OCI-LY1 (cell line): Measurements from ENCODE around the gene MRPS30.

Source experiments
- H2AFZ ChIP-seq: fragments of 200-600 bp; sonication (generic), shearing (Covaris generic); 2 replicates; pipeline ENCODE4 v1.6.0; 2014; ENCODE audit warnings: antibody characterized with exemption, mild to moderate bottlenecking, low read length
- H3F3A ChIP-seq: fragments of 200-600 bp; sonication (generic), shearing (Covaris generic); 2 replicates; pipeline ENCODE4 v1.6.0; 2014; ENCODE audit warnings: mild to moderate bottlenecking, antibody characterized with exemption, low read length, moderate library complexity; ENCODE audit not compliant: insufficient read depth
- H3K27ac ChIP-seq: fragments of 200-600 bp; sonication (generic); 2 replicates; pipeline ENCODE4 v1.5.1; 2014; ENCODE audit warnings: low read length, mixed run types, mild to moderate bottlenecking, low read depth; ENCODE audit not compliant: poor library complexity, severe bottlenecking
- H3K27me3 ChIP-seq: fragments of 200-600 bp; sonication (generic); 2 replicates; pipeline ENCODE4 v1.6.0; 2014; ENCODE audit warnings: antibody characterized with exemption, mild to moderate bottlenecking, low read length, moderate library complexity; ENCODE audit not compliant: insufficient read depth
- H3K36me3 ChIP-seq: fragments of 200-600 bp; sonication (generic); 2 replicates; pipeline ENCODE4 v1.6.1; 2014; ENCODE audit warnings: mild to moderate bottlenecking, antibody characterized with exemption, low read length, moderate library complexity, mixed read lengths; ENCODE audit not compliant: insufficient read depth
- H3K4me1 ChIP-seq: fragments of 200-600 bp; sonication (generic); 2 replicates; pipeline ENCODE4 v1.5.1; 2014; ENCODE audit warnings: mild to moderate bottlenecking, low read length, moderate library complexity; ENCODE audit not compliant: insufficient read depth, severe bottlenecking
- H3K4me2 ChIP-seq: fragments of 200-600 bp; sonication (generic), shearing (Covaris generic); 2 replicates; pipeline ENCODE4 v1.6.1; 2014; ENCODE audit warnings: low read length
- H3K4me3 ChIP-seq: fragments of 200-600 bp; sonication (generic); 2 replicates; pipeline ENCODE4 v1.5.1; 2014; ENCODE audit warnings: low read length, low read depth, mild to moderate bottlenecking, mixed read lengths; ENCODE audit not compliant: poor library complexity, severe bottlenecking
- H3K79me2 ChIP-seq: fragments of 200-600 bp; shearing (Covaris generic); 2 replicates; pipeline ENCODE4 v1.6.1; 2016; ENCODE audit warnings: mixed run types, low read length, mixed read lengths; ENCODE audit not compliant: insufficient read depth
- H3K9ac ChIP-seq: fragments of 200-600 bp; sonication (generic), shearing (Covaris generic); 2 replicates; pipeline ENCODE4 v1.6.1; 2014; ENCODE audit warnings: mild to moderate bottlenecking, low read length, mixed read lengths
- H3K9me2 ChIP-seq: fragments of 200-600 bp; sonication (generic), shearing (Covaris generic); 2 replicates; pipeline ENCODE4 v1.6.1; 2014; ENCODE audit warnings: low read depth, mild to moderate bottlenecking, low read length, mixed read lengths
- H3K9me3 ChIP-seq: fragments of 200-600 bp; shearing (Covaris generic); 2 replicates; pipeline ENCODE4 v1.6.1; 2014; ENCODE audit warnings: low read length, mixed read lengths
- H4K20me1 ChIP-seq: fragments of 200-600 bp; sonication (generic), shearing (Covaris generic); 2 replicates; pipeline ENCODE4 v1.6.0; 2016; ENCODE audit warnings: mild to moderate bottlenecking, low read length; ENCODE audit not compliant: insufficient read depth
- EZH2 ChIP-seq: fragments of 200-600 bp; sonication (generic), shearing (Covaris generic); IDR thresholded peaks from 2 replicates; pipeline ENCODE4 v1.8.0; 2017; ENCODE audit warnings: borderline replicate concordance, mixed run types, mild to moderate bottlenecking, antibody characterized with exemption, low read length, moderate library complexity, mixed read lengths
- TF ChIP-seq, protein P1 (sequence below): fragments of 200-600 bp; sonication (generic), shearing (Covaris generic); IDR thresholded peaks from 2 replicates; pipeline ENCODE4 v1.5.1; 2017; ENCODE audit warnings: mild to moderate bottlenecking, antibody characterized with exemption, low read length, moderate library complexity, mixed read lengths

MRPS30 gene

DNA sequence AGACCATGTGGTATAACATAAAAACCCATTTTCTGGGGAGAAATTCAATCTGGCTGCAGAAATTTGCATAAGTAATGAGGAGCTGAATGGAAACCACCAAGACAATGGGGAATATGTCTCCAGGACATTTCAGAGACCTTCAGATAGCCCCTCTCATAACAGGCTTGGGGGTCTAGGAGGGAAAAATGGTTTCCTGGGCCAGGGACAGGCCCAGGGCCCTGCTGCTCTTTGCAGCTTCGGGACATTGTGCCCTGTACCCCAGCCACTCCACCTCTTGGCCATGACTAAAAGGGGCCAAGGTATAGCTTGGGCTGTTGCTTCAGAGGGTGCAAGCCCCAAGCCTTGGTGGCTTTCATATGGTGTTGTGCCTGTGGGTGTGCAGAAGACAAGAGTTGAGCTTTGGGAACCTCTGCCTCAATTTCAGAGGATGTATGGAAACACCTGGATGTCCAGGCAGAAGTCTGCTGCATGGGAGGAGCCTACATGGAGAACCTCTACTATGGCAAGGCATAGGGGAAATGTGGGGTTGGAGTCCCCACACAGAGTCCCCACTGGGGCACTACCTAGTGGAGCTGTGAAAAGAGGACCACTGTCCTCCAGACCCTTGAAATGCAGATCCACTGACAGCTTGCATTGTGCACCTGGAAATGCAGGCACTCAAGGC is 30.4 kb downstream of the MRPS30 start:
- H3F3A ChIP-seq: no peaks in the 10 kb centered on the region
- H3K9me3 ChIP-seq: 0 out of 2 replicates have a peak, but pooled peaks cover 3% of the 10 kb centered on the region
- H3K9ac ChIP-seq: no peak overlapping the region
- no peak for TF ChIP-seq EZH2
- TF ChIP-seq, protein P1, sequence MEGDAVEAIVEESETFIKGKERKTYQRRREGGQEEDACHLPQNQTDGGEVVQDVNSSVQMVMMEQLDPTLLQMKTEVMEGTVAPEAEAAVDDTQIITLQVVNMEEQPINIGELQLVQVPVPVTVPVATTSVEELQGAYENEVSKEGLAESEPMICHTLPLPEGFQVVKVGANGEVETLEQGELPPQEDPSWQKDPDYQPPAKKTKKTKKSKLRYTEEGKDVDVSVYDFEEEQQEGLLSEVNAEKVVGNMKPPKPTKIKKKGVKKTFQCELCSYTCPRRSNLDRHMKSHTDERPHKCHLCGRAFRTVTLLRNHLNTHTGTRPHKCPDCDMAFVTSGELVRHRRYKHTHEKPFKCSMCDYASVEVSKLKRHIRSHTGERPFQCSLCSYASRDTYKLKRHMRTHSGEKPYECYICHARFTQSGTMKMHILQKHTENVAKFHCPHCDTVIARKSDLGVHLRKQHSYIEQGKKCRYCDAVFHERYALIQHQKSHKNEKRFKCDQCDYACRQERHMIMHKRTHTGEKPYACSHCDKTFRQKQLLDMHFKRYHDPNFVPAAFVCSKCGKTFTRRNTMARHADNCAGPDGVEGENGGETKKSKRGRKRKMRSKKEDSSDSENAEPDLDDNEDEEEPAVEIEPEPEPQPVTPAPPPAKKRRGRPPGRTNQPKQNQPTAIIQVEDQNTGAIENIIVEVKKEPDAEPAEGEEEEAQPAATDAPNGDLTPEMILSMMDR: no peak
- no peaks in the 10 kb centered on the region for H3K79me2 ChIP-seq
- no peak overlapping the region for H3K27ac ChIP-seq
- no peak overlapping the region for H3K4me3 ChIP-seq
- H2AFZ ChIP-seq: no peak overlapping the region
- no peaks in the 10 kb centered on the region for H4K20me1 ChIP-seq
- H3K4me2 ChIP-seq: no peak overlapping the region
- H3K27me3 ChIP-seq: no peaks in the 10 kb centered on the region
- H3K4me1 ChIP-seq: no peaks in the 10 kb centered on the region
- H3K9me2 ChIP-seq: no peaks in the 10 kb centered on the region
- H3K36me3 ChIP-seq: no peaks in the 10 kb centered on the region

DNA sequence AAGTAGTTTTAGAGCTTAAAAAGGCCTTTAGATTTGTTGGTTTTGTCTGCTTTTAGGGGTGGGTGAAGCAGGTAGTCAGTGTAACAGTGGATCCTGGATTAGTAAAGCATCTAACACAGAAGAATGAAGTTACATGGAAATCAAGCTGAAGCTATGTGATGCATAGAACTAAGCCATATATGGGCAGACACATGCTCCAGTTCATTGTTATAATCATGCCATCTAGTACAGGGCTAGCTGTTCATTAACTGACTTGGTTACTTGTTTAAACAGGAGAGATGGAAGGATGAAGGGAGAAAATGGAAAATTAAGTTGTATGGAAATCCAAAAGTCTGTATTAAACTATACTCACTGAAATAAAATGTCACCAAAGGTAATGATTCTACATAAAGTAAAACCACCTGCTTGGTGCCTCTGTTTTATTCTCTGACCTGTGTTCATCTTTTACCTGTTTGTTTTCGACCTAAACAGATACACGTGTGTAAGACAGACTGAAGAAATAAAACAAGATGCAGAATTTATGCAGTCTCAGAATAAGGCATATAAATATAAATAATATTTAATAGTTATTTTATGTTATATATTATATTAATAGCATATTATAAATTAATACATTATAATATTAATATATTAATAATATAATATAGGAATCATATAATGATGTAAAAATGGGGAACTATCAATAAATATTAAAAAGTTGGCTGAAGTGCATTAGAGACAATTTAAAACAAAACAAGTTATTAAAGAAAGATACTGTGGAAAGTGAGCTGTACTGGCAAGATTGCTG is 33.9 kb downstream of the MRPS30 start:
- Histone ChIP-seq H3K4me2 (no peak overlapping the region), H4K20me1 (no peaks in the 10 kb centered on the region), H3K36me3 (no peaks in the 10 kb centered on the region), H3K9me2 (no peaks in the 10 kb centered on the region), H3K27me3 (no peaks in the 10 kb centered on the region), H2AFZ (no peak overlapping the region), H3K9ac (no peak overlapping the region), H3K4me1 (no peaks in the 10 kb centered on the region), H3K27ac (no peak overlapping the region), H3F3A (no peaks in the 10 kb centered on the region), H3K9me3 (0 out of 2 replicates have a peak, but pooled peaks cover 3% of the 10 kb centered on the region), H3K79me2 (no peaks in the 10 kb centered on the region), H3K4me3 (no peak overlapping the region)
- TF ChIP-seq, protein P1: no peak
- TF ChIP-seq EZH2: no peak

DNA sequence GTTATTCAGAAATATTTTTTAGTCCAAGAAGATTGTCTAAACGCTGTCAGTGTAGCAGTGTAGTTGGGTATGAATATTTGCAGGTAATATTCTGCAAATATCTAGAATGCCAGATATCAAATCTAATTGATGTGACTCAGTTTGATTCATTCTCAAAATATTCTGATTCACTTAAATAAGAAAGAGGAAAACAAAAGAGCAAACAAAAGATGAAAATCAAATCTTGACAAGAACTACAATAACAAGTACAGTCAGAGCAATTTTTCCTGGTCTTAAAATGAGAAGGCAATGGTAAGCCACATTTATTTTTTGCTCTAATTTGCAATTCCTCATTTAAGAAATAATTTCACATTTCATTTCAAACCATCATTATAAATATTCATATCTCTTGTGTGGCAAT is 36.0 kb downstream of the MRPS30 start:
- Histone ChIP-seq H3K4me3 (no peak overlapping the region), H3K27ac (no peak overlapping the region), H3F3A (no peaks in the 10 kb centered on the region), H4K20me1 (no peaks in the 10 kb centered on the region), H2AFZ (no peak overlapping the region), H3K79me2 (no peaks in the 10 kb centered on the region), H3K27me3 (no peaks in the 10 kb centered on the region), H3K9me3 (no peaks in the 10 kb centered on the region), H3K9me2 (no peaks in the 10 kb centered on the region), H3K4me1 (no peaks in the 10 kb centered on the region), H3K4me2 (no peak overlapping the region), H3K36me3 (no peaks in the 10 kb centered on the region), H3K9ac (no peak overlapping the region)
- TF ChIP-seq EZH2: no peak
- TF ChIP-seq, protein P1: no peak
